ENCODE measurements around the gene CLEC10A.

GRCh38 chr17:7112510-7113108 lies 32.6 kb upstream of the CLEC10A start:
- TF ChIP-seq, protein P1, sequence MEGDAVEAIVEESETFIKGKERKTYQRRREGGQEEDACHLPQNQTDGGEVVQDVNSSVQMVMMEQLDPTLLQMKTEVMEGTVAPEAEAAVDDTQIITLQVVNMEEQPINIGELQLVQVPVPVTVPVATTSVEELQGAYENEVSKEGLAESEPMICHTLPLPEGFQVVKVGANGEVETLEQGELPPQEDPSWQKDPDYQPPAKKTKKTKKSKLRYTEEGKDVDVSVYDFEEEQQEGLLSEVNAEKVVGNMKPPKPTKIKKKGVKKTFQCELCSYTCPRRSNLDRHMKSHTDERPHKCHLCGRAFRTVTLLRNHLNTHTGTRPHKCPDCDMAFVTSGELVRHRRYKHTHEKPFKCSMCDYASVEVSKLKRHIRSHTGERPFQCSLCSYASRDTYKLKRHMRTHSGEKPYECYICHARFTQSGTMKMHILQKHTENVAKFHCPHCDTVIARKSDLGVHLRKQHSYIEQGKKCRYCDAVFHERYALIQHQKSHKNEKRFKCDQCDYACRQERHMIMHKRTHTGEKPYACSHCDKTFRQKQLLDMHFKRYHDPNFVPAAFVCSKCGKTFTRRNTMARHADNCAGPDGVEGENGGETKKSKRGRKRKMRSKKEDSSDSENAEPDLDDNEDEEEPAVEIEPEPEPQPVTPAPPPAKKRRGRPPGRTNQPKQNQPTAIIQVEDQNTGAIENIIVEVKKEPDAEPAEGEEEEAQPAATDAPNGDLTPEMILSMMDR (IDR thresholded peaks at IDR 0.05), result no peak
- TF ChIP-seq POLR2A (IDR thresholded peaks at IDR 0.05), result peak; percentile 59
